ENCODE data around the gene ACSL3. TPM values are rescaled to one million over a fixed set of nuclear protein-coding genes. Genes with fewer than 3 reads are reported as not detected.

The ACSL3 gene
- total RNA-seq, 1 donor from 2014 or later: 125 TPM

DNA sequence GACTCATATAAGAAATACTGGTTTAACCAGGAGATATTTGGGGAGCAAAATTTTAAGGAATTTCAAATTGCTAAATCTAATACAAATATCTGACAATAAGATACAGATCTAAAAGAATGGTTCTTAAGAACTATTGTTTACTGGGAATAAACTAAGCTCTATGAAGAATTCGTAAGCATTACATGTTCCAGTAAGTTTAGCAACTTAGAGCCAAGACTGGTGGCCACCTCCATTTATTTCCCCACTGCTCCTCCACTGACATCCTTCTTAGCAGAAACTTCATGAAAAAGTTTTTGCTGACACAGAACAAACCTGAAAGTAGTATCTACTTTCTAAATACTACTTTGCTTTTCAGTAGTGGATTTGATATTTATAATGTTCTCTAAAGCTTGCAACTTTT is 83.0 kb downstream of the ACSL3 start:
- ATAC-seq: peak; percentile 51

DNA sequence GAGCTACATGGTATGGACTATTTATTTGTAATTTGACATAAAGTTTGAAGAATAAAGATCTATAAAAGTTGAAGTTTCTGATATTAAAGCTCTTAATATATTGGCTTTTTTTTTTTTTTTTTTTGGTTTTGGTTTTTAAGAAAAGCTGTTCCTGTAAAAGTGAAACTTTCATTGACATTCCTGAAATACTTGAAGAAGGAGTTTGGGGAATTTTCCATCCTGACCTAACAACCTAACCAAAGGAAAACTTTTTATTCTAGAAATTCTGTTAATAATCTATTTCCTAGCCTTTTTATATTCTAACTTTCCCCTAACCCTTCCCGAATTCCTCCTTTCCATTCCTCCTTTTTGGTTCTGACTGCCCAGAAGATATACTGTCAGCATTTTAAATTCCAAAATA is 83.7 kb downstream of the ACSL3 start:
- no peak for ATAC-seq

DNA sequence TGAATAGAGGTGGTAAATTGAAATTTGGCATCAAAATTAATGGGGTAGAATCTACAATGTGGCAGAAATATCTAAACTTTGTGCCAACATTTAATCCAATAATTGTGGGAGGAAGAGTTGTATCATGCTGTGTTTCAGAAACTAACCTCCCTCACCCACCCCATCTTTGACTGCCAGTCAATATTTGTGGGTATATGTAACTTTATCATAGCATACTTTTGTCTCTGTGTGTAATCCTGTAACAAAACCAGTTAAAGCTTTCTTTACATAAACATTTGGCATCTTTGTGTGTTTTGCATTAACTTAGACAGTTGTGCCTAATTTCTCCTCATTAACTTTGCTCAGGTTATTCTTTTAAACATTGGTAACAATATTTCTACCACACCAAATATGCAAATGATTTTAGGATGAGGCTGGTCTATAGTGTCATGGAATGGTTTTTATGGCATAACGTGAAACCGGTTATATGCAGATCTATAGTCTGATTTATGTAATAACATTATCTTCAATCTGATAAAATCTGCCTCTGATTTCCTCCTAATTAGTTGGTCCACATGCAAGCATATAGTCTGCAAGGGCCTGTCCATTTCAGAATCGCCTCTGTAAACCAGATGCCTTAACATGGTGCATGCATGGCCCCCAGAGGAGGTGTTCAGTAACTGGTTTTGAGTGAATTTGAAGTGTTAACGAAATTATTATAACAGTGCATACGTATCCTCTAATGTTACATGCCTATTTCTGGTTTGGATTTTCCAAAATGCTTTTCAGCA is 84.3 kb downstream of the ACSL3 start:
- no peak for ATAC-seq

DNA sequence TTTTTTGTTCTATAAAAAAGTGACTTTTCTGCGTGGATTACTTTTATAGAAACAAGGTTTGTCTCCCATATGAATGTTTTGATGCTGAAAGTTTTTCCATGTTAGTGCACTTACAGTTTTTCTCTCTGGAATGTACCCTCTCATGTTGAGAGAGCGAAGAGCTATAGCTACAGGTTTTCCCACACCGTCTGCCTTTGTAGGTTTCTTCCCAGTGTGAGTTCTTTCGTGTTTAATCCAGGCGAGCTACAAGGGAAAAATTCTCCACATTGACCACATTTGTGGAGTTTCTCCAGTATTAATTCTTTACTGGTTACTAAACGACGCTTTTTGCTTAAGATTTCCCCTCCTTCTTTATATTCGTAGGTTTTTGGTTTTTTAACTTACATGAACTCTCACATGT is 85.1 kb downstream of the ACSL3 start:
- no peak for ATAC-seq

DNA sequence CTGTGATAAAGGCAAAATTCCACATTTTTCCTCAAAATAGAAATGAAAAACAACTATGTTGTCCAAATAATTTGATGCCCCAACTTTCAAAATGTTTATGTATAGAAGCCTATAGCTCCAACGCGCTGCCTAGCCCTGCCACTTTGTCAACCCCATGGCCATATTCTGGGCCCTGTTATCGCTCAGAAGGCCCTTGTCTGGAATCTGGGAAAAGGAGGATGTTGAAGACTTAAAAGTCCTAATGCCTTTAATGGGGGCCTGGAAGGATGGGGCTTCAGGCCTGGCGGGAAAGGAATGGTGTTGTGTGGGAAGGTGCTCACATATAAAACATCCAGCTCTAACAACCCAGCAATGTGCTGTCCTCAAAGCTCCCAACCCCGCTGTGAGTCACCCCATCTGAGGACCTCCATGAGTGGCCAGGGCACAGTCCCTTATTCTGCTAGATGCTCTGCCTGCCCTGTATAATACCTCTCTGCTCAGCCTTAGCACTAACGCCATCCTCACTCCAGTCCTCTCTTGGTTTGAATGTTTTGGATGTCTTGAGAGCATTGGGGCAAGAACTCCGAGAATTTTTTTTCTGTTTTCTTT is 86.0 kb downstream of the ACSL3 start:
- peak; percentile 25 for ATAC-seq

DNA sequence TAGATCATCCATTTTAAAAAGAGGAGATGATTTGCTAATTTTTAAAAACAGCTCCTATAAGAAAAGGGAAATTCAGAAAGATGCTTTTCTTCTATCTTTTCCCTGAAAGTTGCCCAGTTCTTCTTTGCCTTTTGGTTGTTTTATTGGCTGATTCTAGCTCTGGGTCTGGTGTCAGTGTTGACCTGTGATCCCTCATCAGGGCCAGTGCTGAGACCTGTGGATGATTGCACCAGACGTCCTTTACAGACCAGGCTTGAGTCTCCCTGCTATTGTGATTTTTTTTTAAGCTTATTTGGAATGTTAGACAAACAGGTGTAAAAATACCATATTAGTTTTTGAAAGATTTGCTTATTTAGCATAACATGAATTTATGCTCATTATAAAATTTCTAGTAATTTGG is 88.2 kb downstream of the ACSL3 start:
- ATAC-seq: no peak

DNA sequence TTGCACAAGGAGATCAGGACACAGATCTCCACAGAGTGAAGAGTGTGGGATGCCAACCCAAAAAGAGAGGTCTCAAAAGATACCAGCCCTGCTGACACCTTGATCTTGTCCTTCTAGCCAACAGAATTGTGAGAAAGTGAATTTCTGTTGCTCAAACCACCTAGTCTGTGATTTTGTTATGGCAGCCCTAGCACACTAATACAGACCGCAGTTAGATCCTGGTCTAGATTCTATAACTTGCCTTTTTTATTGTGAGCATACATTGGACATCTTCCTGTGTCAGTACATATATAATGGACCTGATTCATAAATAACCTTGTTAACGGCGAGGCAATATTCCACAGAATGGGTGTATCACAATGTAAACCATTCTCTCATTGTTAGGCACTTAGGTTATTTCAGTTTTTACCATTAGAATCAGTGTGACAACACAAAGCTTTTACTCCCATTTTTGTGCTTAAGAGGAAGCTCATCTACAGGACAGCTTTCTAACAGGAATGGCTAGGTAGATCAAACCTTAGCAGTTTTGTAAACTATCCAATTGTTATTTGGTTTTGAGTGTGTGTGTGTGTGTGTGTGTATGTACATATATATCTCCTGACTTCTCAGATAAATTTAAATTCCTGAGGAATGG is 89.0 kb downstream of the ACSL3 start:
- ATAC-seq: no peak

DNA sequence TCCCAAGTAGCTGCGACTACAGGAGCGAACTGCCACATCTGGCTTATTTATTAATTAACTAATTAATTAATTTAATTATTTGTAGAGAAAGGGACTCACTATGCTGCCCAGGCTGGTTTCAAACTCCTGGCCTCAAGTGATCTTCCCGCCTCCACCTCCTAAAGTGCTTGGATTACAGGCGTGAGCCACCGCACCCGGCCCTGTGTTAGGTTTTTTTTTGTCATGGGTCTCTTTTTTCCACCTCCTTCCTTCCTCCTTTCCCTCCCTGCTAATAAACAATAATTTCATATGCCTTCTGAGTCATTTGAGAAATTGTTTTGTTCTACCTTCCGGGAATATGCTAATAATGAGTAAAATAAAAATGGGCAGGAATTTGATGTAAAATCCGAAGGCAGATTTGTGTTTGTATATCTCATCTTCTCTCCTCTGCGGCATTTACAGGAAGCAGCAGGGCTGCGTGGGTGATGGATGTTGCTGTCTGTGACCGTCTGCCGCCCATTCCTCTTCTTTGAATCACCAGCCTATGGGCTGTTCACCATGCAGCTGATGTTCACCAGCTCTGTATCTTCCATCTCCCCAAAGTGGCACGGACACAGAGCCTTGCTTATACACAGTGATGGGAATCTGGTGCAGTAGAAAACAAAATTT is 89.9 kb downstream of the ACSL3 start:
- no peak for ATAC-seq

DNA sequence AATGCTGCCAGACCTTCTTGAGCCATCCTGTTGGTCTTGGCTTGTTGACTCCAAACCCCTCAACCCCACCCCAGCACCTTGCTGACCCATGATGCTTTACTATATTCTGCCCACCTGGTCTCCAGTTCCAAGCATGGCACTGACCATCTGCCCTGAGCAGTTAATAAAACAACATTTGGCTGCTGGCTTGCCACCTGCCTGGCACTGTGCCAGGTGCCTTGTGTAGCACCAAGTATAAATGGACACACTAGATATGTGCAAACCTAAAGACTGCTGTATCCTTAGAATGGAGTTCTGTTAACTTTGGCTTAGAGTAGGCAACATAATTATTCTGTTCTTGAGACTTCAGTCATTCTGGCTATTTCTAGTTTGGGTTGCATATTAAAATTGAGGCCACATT is 91.4 kb downstream of the ACSL3 start:
- ATAC-seq: peak; percentile 12

DNA sequence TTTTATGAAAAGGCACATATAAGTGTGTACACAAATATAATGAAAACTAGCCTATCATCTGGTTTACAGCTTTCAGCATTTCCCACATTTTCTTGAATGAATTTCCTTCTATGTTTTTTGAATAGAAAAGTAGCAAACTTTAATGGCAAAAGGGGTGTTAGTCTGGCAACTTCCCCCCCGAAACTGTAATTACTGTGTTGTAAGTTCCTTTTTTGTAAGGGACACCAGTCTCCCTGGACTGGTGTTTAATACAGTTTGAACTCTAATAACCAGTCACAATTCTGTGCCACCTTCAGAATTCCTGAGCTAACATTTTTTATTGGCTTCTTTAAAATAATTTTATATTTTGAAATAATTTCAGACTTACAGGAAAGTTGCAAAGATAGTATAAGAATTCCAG is 94.2 kb downstream of the ACSL3 start:
- ATAC-seq: no peak

DNA sequence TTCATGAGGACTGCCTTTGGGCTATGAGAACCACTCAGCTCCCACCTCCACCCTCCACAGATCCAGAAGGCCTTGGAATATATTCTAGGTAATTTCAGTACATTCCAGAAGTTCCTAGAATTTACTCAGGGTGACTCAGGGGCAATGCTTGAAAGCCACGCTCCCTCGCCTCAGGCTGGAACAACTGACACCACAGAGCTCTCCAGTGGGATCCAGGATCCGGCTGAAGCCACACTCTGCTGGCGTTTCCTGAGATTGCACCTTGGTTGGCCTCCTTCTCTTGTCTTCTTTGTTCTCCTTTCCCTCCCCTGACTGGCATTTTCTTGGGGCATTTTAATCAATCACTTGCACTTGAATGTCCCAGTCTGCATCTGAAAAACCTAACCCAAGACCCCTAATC is 98.5 kb downstream of the ACSL3 start:
- no peak for ATAC-seq

DNA sequence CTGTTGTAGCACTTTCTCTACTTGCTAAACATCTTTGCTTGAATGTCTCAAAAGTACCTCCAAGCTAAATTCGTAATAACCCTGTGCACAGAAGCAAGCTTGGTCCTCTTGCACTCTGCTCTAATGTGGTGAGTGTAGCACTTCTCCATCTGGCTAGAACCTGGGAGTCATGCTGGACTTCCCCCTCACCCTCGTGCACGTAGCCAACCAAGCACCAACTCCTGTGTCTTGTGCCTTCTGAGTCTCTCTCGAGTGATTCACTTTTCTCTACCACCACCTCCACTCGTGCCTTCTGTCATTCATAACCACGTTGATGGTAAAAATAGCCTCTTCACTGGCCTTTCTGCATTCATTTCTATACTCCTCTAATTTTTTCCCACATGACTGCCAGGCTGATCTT is 99.3 kb downstream of the ACSL3 start:
- ATAC-seq: no peak

DNA sequence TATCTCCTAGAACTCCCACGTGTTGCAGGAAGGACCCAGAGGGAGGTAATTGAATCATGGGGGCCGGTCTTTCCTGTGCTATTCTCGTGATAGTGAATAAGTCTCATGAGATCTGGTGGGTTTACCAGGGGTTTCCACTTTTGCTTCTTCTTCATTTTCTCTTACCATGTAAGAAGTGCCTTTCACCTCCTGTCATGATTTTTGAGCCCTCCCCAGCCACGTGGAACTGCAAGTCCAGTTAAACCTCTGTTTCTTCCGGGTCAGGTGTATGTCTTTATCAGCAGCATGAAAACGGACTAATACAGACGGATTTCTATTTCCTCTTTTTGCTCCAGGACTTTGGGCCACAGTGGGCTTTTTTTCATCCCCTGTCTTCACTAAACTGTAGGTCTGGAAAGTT is 102.8 kb downstream of the ACSL3 start:
- ATAC-seq: no peak

DNA sequence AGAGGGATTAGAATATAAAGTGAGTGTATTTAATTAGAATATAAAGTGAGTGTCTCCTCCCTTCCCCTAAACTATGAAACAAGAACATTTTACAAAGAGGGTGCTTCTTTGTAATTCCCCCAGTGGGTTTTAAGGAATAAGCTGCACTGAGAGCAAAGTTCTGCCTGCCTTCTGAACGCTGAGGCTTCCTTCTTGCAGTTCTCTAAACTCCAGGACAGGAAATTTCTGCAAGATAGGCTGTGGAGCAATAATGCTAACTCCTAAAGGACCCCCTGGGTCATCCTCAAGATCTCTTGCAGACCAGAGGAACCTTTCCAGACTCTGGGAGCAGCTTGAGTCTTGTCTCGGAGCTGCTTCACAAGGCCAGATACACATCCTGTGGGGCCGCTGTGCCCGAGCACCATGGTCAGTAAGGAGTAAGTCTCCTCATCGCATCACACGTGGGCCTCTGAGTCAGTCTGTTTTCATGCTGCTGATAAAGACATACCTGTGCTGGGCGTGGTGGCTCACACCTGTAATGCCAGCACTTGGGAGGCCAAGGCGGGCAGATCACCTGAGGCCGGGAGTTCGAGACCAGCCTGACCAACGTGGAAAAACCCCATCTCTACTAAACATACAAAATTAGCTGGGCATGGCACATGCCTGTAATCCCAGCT is 103.7 kb downstream of the ACSL3 start:
- ATAC-seq: no peak

DNA sequence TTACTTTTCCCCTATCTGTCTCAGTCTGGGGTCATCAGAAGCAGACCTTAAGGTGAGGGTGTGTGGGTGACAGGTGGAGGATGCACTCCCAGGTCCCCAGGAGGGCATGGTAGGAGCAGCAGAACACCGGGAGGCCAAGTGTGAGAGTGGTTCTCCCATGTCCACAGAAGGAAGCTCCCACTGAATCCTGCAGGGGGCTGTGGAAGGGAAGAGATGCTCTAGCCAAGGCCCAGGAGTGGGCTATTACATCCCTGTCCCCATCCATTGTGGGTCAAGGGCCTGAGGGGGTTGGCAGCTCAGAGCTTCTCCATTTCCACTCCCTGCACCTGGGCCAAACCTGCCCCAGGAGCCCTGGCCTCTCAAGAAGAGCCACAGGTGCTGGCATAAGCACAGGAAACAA is 104.7 kb downstream of the ACSL3 start:
- ATAC-seq: no peak

DNA sequence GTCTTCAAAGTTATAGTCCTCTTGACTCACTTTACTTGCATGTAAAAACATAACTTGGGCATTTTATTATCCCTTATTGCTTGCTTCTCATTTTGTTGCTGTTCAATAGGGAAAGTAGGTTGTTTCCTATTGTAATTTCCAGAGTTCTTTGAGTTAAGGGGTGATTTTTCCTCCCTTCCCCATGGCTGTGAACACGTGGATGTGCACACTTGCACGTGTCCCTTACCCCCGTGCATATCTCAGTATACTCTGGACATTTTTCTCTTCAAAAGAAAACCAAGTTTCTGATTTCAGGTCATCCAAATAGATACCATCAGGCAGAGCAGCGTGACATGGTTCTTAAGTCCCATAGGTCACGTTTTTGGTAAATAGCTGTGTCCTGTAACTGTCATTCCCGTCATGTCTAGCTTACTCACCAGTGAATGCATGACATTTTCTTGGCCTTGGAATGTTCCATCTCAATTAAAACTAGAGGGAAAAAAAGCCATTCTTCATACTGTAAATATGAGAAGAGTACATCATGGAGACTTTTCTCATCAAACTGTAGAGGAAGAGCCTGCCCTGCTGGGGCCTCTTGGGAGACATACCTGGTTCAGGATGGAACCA is 107.8 kb downstream of the ACSL3 start:
- no peak for ATAC-seq

DNA sequence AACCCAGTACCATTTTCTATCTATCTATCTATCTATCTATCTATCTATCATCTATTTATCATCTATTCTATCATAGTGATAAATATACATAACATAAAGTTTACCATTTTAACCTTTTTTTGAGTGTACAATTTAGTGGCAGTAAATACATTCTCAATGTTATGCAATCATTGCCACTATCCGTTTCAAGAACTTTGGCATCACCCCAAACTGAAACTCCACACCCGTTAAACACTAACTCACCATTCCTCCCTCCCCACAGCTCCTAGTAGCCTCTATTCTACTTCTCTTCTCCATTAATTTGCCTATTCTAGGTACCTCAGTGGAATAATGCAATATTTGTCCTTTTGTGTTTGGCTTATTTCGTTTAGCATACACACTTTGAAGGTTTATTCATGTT is 108.7 kb downstream of the ACSL3 start:
- ATAC-seq: no peak

DNA sequence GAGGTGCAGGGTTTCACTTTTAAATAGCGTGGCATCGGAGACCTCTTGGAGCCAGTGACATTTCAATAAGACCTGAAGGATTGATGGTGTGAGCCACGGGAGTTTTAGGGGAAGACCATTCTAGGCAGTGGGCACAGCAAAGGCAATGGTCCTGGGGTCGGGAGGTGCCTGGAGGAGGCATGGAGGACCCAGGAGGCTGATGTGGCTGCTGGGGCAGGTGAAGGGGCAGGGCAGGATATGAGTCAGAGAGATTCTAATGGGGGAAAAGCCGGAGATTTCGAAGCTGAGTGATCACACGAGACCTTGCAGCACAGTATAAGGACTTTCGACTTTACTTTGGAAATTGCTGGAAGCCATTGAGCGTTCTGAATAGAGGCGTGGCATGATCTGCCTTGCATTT is 111.6 kb downstream of the ACSL3 start:
- no peak for ATAC-seq

DNA sequence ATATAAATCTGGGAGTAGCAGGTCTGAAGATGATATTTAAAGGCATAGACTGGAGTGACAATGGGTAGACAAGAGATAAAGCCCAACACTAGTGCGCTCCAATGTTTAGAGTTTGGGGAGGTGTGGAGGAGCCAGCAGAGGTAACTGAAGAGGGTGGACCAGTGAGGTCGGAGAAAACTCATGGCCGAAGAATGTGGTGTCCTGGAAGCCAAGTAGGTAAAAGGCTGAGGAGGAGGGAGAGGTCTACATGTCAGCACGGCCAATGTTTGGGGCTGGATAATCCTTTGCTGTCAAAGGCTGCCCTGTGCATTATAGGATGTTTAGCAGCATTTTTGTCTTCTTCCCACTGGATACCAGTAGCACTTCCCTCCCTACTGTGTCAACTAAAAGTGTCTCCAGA is 112.4 kb downstream of the ACSL3 start:
- no peak for ATAC-seq

DNA sequence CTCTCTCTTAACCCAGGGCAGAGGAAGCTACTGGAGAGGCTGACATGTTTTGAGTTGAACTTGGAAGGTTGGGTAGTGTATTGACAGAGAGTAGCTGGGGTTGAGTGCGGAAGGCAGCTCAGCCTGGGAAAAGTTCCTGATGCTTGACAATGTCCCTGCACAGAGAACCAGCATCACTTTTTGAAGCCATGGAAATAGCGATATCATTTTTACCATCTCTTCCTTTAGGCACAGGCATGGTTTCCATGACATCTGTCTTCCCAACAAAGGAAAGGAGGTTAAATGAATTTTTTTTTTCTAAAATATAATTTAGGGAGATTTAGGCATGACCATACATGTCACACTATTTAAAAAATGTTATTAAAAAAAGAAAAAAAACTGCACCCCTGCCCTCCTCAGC is 112.9 kb downstream of the ACSL3 start:
- ATAC-seq: no peak

DNA sequence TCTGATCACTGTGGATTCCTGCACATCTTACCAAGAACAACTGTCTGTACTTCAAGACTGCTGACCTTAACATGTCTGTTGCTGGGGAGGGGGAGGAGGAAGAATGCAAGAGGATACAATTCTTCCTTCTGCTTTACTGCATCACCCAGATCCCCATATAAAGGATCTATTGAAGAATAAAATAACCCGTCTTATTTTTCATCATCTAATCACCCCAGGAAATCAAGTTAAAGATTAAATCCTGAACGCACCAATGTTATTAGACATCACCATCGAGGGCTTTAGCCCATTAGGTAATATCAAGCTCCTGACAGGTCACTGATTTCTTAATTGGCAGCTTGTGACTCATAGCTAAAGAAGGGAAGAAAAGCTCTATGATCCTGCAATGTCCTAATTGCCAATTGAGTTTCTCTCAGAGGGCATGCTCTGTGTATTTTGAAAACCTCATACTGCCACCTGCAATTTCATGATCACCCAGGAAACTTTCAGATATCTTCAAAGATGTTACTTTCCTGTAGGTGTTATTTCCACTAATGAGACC is 115.8 kb downstream of the ACSL3 start:
- ATAC-seq: peak; percentile 23

DNA sequence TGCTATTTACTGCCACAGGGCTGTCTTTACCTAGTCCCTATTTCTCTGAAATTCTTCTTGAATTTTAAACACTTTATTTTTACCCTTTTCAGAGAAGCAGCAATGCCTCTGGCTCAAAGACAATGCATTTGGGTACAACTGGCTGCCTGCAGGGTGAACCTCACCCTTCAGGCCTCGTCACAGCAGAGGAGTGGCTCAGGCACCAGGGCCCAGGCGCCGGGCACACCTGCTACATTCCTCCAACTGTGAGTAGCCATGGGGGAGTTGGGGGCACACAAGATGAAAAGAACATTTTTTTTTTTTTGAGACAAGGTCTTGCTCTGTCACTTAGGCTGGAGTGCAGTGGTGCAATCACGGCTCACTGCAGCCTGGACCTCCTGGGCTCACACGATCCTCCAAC is 116.3 kb downstream of the ACSL3 start:
- no peak for ATAC-seq
